Measurements from ENCODE around the gene NPTXR. TPM values are rescaled to one million over a fixed set of nuclear protein-coding genes. Genes with fewer than 3 reads are reported as not detected.

The NPTXR gene
- total and polyA plus RNA-seq, 7 donors = under 0.01 to 14.4 (median 4.2) TPM; not detected in 1

DNA sequence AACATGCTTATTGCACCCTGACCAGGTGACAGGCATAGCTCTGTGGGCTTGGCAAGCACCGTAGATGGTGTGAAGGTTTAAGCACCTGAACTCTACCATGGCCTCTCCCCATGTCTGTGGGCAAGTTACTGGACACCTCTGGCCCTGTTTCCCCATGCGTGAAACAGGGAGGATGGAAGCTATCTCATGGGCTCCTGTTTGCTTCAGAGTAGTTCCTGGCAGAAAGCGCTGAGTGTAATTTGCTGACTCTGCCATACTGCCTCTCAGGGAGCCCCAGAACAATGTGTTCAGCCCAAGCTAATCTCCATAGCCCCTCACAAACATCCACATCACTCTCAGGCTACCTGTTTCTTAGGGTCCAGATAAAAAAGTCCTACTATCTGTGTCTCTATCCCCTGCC lies 25.8 kb upstream of the NPTXR start:
- Histone ChIP-seq H3K27ac (peak overlapping the region; percentile 92 to 99 (median 96)), H3K4me3 (peak overlapping the region in 1 of 4 donors; percentile 80), H3K36me3 (peaks cover 17 to 45% (median 24%) of the 10 kb centered on the region in 4 donors), H3K27me3 (no peaks in the 10 kb centered on the region), H3K9me3 (no peaks in the 10 kb centered on the region), H3K4me1 (peaks cover 0 to 76% (median 70%) of the 10 kb centered on the region in 4 donors)
- WGBS, 2 donors = 90% methylated on average over 3 of the region's 3 CpGs
- intact Hi-C loops (cut with DNase I) = loop anchor here (1.0 to 5.0 kb wide), 4 partner anchors 58 to 653 kb away; partner anchors contain the start of genes APOBEC3B and ATF4
- TF ChIP-seq EP300 (IDR thresholded peaks at IDR 0.05) (no peak), POLR2A (IDR thresholded peaks at IDR 0.05) (no peak), POLR2AphosphoS5 (IDR thresholded peaks at IDR 0.05) (no peak)
- TF ChIP-seq, protein P1, sequence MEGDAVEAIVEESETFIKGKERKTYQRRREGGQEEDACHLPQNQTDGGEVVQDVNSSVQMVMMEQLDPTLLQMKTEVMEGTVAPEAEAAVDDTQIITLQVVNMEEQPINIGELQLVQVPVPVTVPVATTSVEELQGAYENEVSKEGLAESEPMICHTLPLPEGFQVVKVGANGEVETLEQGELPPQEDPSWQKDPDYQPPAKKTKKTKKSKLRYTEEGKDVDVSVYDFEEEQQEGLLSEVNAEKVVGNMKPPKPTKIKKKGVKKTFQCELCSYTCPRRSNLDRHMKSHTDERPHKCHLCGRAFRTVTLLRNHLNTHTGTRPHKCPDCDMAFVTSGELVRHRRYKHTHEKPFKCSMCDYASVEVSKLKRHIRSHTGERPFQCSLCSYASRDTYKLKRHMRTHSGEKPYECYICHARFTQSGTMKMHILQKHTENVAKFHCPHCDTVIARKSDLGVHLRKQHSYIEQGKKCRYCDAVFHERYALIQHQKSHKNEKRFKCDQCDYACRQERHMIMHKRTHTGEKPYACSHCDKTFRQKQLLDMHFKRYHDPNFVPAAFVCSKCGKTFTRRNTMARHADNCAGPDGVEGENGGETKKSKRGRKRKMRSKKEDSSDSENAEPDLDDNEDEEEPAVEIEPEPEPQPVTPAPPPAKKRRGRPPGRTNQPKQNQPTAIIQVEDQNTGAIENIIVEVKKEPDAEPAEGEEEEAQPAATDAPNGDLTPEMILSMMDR (IDR thresholded peaks at IDR 0.05) = no peak
- peak; percentile 47 for DNase-seq

DNA sequence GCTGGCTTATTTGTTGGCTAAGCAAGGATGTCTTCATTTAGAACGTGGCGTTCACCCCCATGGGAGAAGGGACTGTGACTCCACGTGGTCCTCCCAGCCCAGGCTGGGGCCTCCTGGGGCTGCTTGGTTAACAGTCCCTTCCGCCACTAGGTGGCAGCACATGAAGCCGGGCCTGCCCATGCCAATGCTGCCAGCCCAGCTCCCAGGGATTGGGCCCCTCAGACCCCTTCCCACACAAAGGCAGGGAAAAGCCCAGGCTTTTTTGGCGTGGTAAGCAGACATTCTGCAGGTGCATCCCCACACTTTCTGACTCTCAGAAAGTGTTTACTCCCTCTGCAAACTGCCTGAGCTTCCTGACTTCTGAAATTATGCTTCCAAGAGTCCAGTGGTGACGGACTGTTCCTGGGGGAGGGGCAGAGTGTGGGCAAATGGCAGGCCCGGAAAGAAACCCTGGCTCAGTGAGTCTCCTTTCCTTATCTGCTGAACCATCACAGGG lies 25.1 kb upstream of the NPTXR start:
- H3K27ac ChIP-seq = peak overlapping the region in 2 of 4 donors; percentile 22 to 92
- DNase-seq = peak; percentile 88
- intact Hi-C loops (cut with DNase I) = loop anchor here (1.0 kb wide), 2 partner anchors 58 to 134 kb away; no protein-coding TSS in a partner anchor
- H3K4me3 ChIP-seq = no peak overlapping the region
- H3K9me3 ChIP-seq = no peaks in the 10 kb centered on the region
- H3K27me3 ChIP-seq = no peaks in the 10 kb centered on the region
- H3K36me3 ChIP-seq = peaks cover 17 to 46% (median 24%) of the 10 kb centered on the region in 4 donors
- 11 to 14% methylated on average over 8 of the region's 8 CpGs for WGBS, 2 donors
- H3K4me1 ChIP-seq = peaks cover 0 to 83% (median 77%) of the 10 kb centered on the region in 4 donors
- TF ChIP-seq, protein P1 (IDR thresholded peaks at IDR 0.05) = peak; percentile 78 to 93 (median 82)
- no peak for TF ChIP-seq EP300 (IDR thresholded peaks at IDR 0.05)

DNA sequence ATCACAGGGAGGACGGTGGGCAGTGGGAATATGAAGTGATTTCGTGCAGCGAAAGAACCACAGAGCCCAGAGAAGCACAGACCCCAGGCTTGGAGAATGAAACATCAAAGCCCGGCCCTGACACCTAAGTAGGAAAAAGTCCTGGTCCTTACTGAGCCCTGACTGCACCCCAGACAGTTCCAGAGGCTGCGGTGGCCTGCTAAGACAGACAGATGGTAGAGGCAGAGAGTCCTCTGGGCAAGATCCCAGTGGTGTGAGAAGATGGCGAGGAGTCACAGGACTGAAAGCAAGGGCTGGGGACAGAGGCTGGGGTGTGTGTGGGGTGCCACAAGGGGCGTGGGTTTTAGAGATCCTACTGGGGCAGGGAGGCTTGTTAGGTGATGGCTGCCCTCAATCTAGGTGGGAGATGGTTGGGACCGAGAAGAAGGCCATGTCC lies 24.5 kb upstream of the NPTXR start:
- no peaks in the 10 kb centered on the region for H3K9me3 ChIP-seq
- H3K27ac ChIP-seq = no peak overlapping the region
- no peaks in the 10 kb centered on the region for H3K27me3 ChIP-seq
- TF ChIP-seq, protein P1 (IDR thresholded peaks at IDR 0.05) = no peak
- H3K36me3 ChIP-seq = peaks cover 17 to 46% (median 24%) of the 10 kb centered on the region in 4 donors
- 89 to 93% methylated on average over 8 of the region's 8 CpGs for WGBS, 2 donors
- intact Hi-C loops (cut with DNase I) = no loop called here
- peaks cover 0 to 84% (median 78%) of the 10 kb centered on the region in 4 donors for H3K4me1 ChIP-seq
- no peak overlapping the region for H3K4me3 ChIP-seq
- DNase-seq = peak; percentile 50

DNA sequence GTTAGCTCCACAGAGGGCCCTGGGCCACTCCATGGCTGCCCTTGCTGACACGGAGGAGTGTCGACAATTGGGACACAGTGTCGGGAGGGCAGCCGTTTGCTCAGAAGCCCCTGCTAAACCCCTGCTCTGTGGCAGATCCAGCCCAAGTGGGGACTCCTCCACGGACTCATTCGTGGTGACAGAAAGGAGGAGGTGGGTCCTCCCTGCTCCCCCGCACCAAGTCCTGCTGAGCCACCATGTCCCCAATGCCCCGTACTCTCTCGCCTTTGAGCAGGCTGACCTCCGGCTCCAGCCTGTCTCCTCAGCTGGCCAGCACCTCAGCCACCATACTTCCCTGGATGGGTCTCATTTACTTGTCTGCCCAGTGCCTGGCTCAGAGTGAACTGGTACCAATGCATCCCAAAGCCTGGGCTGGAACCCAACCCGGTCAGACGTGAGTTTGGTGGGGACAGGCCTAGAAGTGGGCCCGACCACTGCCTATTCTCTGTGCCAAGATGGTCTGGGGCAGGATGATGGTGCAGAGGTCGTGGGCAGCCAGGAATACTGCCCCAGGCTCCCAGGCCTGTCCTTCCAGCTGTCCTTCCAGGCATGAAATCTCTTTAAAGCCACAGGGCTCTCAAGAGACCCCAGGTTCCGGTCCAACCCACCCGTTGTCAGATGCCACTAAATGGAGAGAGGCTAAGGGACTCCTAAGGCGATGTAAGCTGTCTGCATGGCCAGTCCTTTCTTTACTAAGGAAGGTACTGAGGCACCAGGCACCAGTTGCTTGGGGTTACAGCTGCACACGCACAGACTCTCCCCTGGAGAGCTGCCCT lies 23.9 kb upstream of the NPTXR start:
- Histone ChIP-seq H3K27ac (no peak overlapping the region), H3K36me3 (peaks cover 17 to 46% (median 24%) of the 10 kb centered on the region in 4 donors), H3K4me1 (peaks cover 0 to 86% (median 82%) of the 10 kb centered on the region in 4 donors), H3K4me3 (no peak overlapping the region), H3K9me3 (no peaks in the 10 kb centered on the region), H3K27me3 (no peaks in the 10 kb centered on the region)
- 94 to 95% methylated on average over 18 of the region's 18 CpGs for WGBS, 2 donors
- peak; percentile 64 for DNase-seq
- TF ChIP-seq, protein P1 (IDR thresholded peaks at IDR 0.05) = no peak
- no peak for TF ChIP-seq POLR2A (IDR thresholded peaks at IDR 0.05)
- no peak for TF ChIP-seq EP300 (IDR thresholded peaks at IDR 0.05)
- no peak for TF ChIP-seq POLR2AphosphoS5 (IDR thresholded peaks at IDR 0.05)
- intact Hi-C loops (cut with DNase I) = no loop called here
